ENCODE data around the gene CYTH1.

DNA sequence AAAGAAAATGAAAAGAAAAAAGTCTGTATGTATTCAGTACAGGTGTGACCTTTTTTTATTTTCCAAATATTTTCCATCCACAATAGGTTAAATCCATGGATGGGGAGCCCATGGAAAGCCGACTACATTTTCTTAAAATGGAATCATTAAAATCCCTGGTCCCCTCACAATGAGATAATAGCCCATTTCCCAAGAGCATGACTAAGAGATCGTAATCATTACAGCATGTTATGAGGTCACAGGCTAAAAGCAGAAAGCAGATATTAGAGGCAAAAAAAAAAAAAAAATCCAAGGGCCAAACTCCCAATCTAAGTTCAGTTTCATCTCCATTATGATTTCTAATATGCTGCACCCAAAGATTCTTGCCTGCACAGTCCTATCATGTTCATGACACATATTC is 44.7 kb downstream of the CYTH1 start:
- TF ChIP-seq TEAD4 (IDR thresholded peaks at IDR 0.05) (no peak), CREB1 (IDR thresholded peaks at IDR 0.05; ENCODE audit: low read depth) (no peak), RAD21 (IDR thresholded peaks at IDR 0.05; ENCODE audit: low read depth) (no peak), ZBTB7A (IDR thresholded peaks at IDR 0.05; ENCODE audit: low read depth) (no peak), FOXM1 (IDR thresholded peaks at IDR 0.05; ENCODE audit: borderline replicate concordance, low read depth) (no peak), TCF12 (IDR thresholded peaks at IDR 0.05; ENCODE audit: low read depth) (no peak), EGR1 (IDR thresholded peaks at IDR 0.05) (no peak), YY1 (IDR thresholded peaks at IDR 0.05; ENCODE audit: low read depth) (no peak), NFIC (IDR thresholded peaks at IDR 0.05) (no peak), CEBPB (IDR thresholded peaks at IDR 0.05) (no peak), EP300 (IDR thresholded peaks at IDR 0.05; ENCODE audit: borderline replicate concordance) (no peak), TAF1 (IDR thresholded peaks at IDR 0.05; ENCODE audit: low read depth) (no peak)
- TF ChIP-seq, protein P1, sequence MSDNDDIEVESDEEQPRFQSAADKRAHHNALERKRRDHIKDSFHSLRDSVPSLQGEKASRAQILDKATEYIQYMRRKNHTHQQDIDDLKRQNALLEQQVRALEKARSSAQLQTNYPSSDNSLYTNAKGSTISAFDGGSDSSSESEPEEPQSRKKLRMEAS (IDR thresholded peaks at IDR 0.05), result no peak
- TF ChIP-seq, protein P2, sequence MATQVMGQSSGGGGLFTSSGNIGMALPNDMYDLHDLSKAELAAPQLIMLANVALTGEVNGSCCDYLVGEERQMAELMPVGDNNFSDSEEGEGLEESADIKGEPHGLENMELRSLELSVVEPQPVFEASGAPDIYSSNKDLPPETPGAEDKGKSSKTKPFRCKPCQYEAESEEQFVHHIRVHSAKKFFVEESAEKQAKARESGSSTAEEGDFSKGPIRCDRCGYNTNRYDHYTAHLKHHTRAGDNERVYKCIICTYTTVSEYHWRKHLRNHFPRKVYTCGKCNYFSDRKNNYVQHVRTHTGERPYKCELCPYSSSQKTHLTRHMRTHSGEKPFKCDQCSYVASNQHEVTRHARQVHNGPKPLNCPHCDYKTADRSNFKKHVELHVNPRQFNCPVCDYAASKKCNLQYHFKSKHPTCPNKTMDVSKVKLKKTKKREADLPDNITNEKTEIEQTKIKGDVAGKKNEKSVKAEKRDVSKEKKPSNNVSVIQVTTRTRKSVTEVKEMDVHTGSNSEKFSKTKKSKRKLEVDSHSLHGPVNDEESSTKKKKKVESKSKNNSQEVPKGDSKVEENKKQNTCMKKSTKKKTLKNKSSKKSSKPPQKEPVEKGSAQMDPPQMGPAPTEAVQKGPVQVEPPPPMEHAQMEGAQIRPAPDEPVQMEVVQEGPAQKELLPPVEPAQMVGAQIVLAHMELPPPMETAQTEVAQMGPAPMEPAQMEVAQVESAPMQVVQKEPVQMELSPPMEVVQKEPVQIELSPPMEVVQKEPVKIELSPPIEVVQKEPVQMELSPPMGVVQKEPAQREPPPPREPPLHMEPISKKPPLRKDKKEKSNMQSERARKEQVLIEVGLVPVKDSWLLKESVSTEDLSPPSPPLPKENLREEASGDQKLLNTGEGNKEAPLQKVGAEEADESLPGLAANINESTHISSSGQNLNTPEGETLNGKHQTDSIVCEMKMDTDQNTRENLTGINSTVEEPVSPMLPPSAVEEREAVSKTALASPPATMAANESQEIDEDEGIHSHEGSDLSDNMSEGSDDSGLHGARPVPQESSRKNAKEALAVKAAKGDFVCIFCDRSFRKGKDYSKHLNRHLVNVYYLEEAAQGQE (IDR thresholded peaks at IDR 0.05; ENCODE audit: low read depth), result no peak

Measured in Ishikawa (cell line).